H9 (cell line): Measurements from ENCODE around the gene UQCR11. TPM values are rescaled to one million over a fixed set of nuclear protein-coding genes. Genes with fewer than 3 reads are reported as not detected.

ENCODE experiments used
- DNase-seq: peaks from one replicate; pipeline ENCODE4 v3.0.0-alpha.2; 2017
- H2AFZ ChIP-seq: one replicate; pipeline ENCODE4 v1.6.1; 2013; ENCODE audit warnings: mild to moderate bottlenecking, low read length, control low read depth, moderate library complexity
- H2AK5ac ChIP-seq: 2 replicates; pipeline ENCODE4 v1.6.1; 2013; ENCODE audit warnings: low read length, control low read depth, mixed read lengths; ENCODE audit not compliant: insufficient read length
- H2BK120ac ChIP-seq: one replicate; pipeline ENCODE4 v1.6.1; 2013; ENCODE audit warnings: low read depth, mild to moderate bottlenecking, low read length, control low read depth, inconsistent platforms; ENCODE audit not compliant: poor library complexity, severe bottlenecking
- H2BK12ac ChIP-seq: 2 replicates; pipeline ENCODE4 v1.6.1; 2013; ENCODE audit warnings: low read length, control low read depth, mixed read lengths, low read depth; ENCODE audit not compliant: insufficient read length
- H2BK15ac ChIP-seq: 2 replicates; pipeline ENCODE4 v1.6.1; 2013; ENCODE audit warnings: low read depth, low read length, control low read depth
- H2BK20ac ChIP-seq: one replicate; pipeline ENCODE4 v1.6.1; 2013; ENCODE audit warnings: low read depth, mild to moderate bottlenecking, low read length, control low read depth, inconsistent platforms; ENCODE audit not compliant: poor library complexity, severe bottlenecking
- H2BK5ac ChIP-seq: 2 replicates; pipeline ENCODE4 v1.6.1; 2013; ENCODE audit warnings: low read length, control low read depth, mixed read lengths; ENCODE audit not compliant: insufficient read length
- H3K14ac ChIP-seq: 2 replicates; pipeline ENCODE4 v1.6.1; 2013; ENCODE audit warnings: low read length, control low read depth; ENCODE audit not compliant: insufficient read depth
- H3K18ac ChIP-seq: 2 replicates; pipeline ENCODE4 v1.6.1; 2013; ENCODE audit warnings: low read depth, mild to moderate bottlenecking, mixed read lengths, low read length, control low read depth; ENCODE audit not compliant: insufficient read length
- H3K23ac ChIP-seq: 2 replicates; pipeline ENCODE4 v1.6.1; 2013; ENCODE audit warnings: low read length, control low read depth, mixed read lengths, low read depth; ENCODE audit not compliant: insufficient read length
- H3K23me2 ChIP-seq: 2 replicates; pipeline ENCODE4 v1.6.1; 2013; ENCODE audit warnings: low read depth, mild to moderate bottlenecking, mixed read lengths, low read length, control low read depth; ENCODE audit not compliant: insufficient read length, poor library complexity, severe bottlenecking
- H3K27ac ChIP-seq: 2 replicates; pipeline ENCODE4 v1.5.1; 2013; ENCODE audit warnings: low read length, control low read depth, mixed read lengths, low read depth; ENCODE audit not compliant: insufficient read length
- H3K27me3 ChIP-seq: 2 replicates; pipeline ENCODE4 v1.6.1; 2013; ENCODE audit warnings: low read length, control low read depth, inconsistent platforms; ENCODE audit not compliant: insufficient read depth
- H3K4ac ChIP-seq: 2 replicates; pipeline ENCODE4 v1.6.1; 2013; ENCODE audit warnings: low read depth, mild to moderate bottlenecking, control low read depth, inconsistent platforms, low read length, moderate library complexity
- H3K4me1 ChIP-seq: 2 replicates; pipeline ENCODE4 v1.6.1; 2013; ENCODE audit warnings: low read length, control low read depth, inconsistent platforms; ENCODE audit not compliant: insufficient read depth
- H3K4me2 ChIP-seq: 2 replicates; pipeline ENCODE4 v1.6.1; 2013; ENCODE audit warnings: low read length, control low read depth, mixed read lengths; ENCODE audit not compliant: insufficient read length, insufficient read depth
- H3K56ac ChIP-seq: 2 replicates; pipeline ENCODE4 v1.6.1; 2013; ENCODE audit warnings: low read depth, mild to moderate bottlenecking, mixed read lengths, low read length, control low read depth; ENCODE audit not compliant: insufficient read length
- H3K79me1 ChIP-seq: 2 replicates; pipeline ENCODE4 v1.6.1; 2013; ENCODE audit warnings: low read depth, mild to moderate bottlenecking, moderate library complexity, low read length, control low read depth, inconsistent platforms; ENCODE audit not compliant: insufficient read depth, poor library complexity, severe bottlenecking
- H3K79me2 ChIP-seq: 2 replicates; pipeline ENCODE4 v1.6.1; 2013; ENCODE audit warnings: low read length, control low read depth, inconsistent platforms; ENCODE audit not compliant: insufficient read depth
- H3K9ac ChIP-seq: 2 replicates; pipeline ENCODE4 v1.6.1; 2013; ENCODE audit warnings: low read length, control low read depth, mixed read lengths; ENCODE audit not compliant: insufficient read length; ENCODE audit errors: extremely low read depth
- H3K9me3 ChIP-seq: one replicate; pipeline ENCODE4 v1.6.1; 2013; ENCODE audit warnings: low read depth, low read length, inconsistent platforms; ENCODE audit not compliant: control insufficient read depth
- H3T11ph ChIP-seq: one replicate; pipeline ENCODE4 v1.6.1; 2013; ENCODE audit warnings: mild to moderate bottlenecking, low read length, control low read depth, inconsistent platforms
- H4K20me1 ChIP-seq: one replicate; pipeline ENCODE4 v1.6.1; 2013; ENCODE audit not compliant: control insufficient read depth, insufficient read length, insufficient read depth
- H4K5ac ChIP-seq: 2 replicates; pipeline ENCODE4 v1.6.1; 2013; ENCODE audit warnings: low read depth, mild to moderate bottlenecking, mixed read lengths, low read length, control low read depth; ENCODE audit not compliant: insufficient read length
- H4K8ac ChIP-seq: replicated peaks from 2 replicates; pipeline ENCODE4 v1.6.1; 2013; ENCODE audit warnings: low read length, control low read depth, mixed read lengths, low read depth; ENCODE audit not compliant: insufficient read length
- H4K91ac ChIP-seq: 2 replicates; pipeline ENCODE4 v1.6.1; 2013; ENCODE audit warnings: low read depth, mild to moderate bottlenecking, moderate library complexity, mixed read lengths, low read length, control low read depth; ENCODE audit not compliant: insufficient read length
- H3K27ac Mint-ChIP-seq, 3 experiments: 2 replicates in 2 of 3; 3 replicates in 1 of 3; pipeline ENCODE4 v1.8.0; 2020 to 2021; ENCODE audit warnings: mixed read lengths in 3 of 3, mild to moderate bottlenecking in 1 of 3, moderate library complexity in 1 of 3
- H3K27me3 Mint-ChIP-seq: 2 replicates; pipeline ENCODE4 v1.8.0; 2021; ENCODE audit warnings: low read depth, mild to moderate bottlenecking, moderate library complexity, mixed read lengths
- H3K36me3 Mint-ChIP-seq, 3 experiments: 2 replicates in 2 of 3; 3 replicates in 1 of 3; pipeline ENCODE4 v1.8.0; 2020 to 2021; ENCODE audit warnings: low read depth in 3 of 3, mixed read lengths in 3 of 3; ENCODE audit not compliant: insufficient read depth in 1 of 3
- H3K4me1 Mint-ChIP-seq, 2 experiments: 2 replicates each; pipeline ENCODE4 v1.8.0; 2020; ENCODE audit warnings: mixed read lengths in 2 of 2
- H3K4me3 Mint-ChIP-seq, 2 experiments: 2 replicates in 1 of 2; 3 replicates in 1 of 2; pipeline ENCODE4 v1.8.0; 2020 to 2021; ENCODE audit warnings: mild to moderate bottlenecking in 2 of 2, mixed read lengths in 2 of 2, moderate library complexity in 1 of 2
- H3K9me3 Mint-ChIP-seq, 2 experiments: 2 replicates in 1 of 2; 3 replicates in 1 of 2; pipeline ENCODE4 v1.8.0; 2020; ENCODE audit warnings: mild to moderate bottlenecking in 2 of 2, mixed read lengths in 2 of 2, moderate library complexity in 1 of 2
- WGBS: extraction: QIAGEN DNeasy Blood & Tissue Kit; methylation state at CpG from one replicate; pipeline ENCODE4 v1.1.7; 2013; ENCODE audit warnings: missing lambda C conversion rate, low lambda C conversion rate, mixed read lengths; ENCODE audit not compliant: insufficient read length; ENCODE audit errors: extremely low coverage; 5-methylcytosine and 5-hydroxymethylcytosine counted together
- total RNA-seq: library from RNA; stranded (reverse); gene quantifications from 2 replicates; pipeline ENCODE4 v1.2.1, GENCODE V29; 2021
- TF ChIP-seq, protein P1 (sequence below): fragments of 200-600 bp; sonication (generic); conservative IDR thresholded peaks from 3 replicates; pipeline ENCODE4 v1.8.0; 2021; ENCODE audit warnings: antibody characterized with exemption, mild to moderate bottlenecking

The UQCR11 gene
- total RNA-seq, 1 experiment from 2014 or later: 174 TPM

GRCh38 chr19:1618157-1619093 is 13.2 kb upstream of the UQCR11 start:
- Histone ChIP-seq H3K4me1 (no peaks in the 10 kb centered on the region), H3K18ac (no peak overlapping the region), H2BK12ac (no peak overlapping the region), H4K5ac (no peak overlapping the region), H3K56ac (no peak overlapping the region), H3K79me1 (peaks cover 4% of the 10 kb centered on the region), H2BK20ac (no peak overlapping the region), H3K4me2 (no peak overlapping the region), H2AFZ (no peak overlapping the region), H4K8ac (no peak overlapping the region), H3K27ac (no peak overlapping the region), H3K23ac (no peak overlapping the region), H3T11ph (no peak overlapping the region), H2BK5ac (no peak overlapping the region), H4K91ac (no peak overlapping the region), H3K9ac (no peak overlapping the region), H4K20me1 (no peaks in the 10 kb centered on the region), H3K9me3 (no peaks in the 10 kb centered on the region), H3K14ac (no peak overlapping the region), H2BK120ac (no peak overlapping the region), H3K79me2 (no peaks in the 10 kb centered on the region), H2BK15ac (no peak overlapping the region), H3K4ac (no peak overlapping the region), H3K27me3 (no peaks in the 10 kb centered on the region), H3K23me2 (no peaks in the 10 kb centered on the region), H2AK5ac (no peak overlapping the region)
- Mint-ChIP-seq H3K9me3 (no peaks in the 10 kb centered on the region), H3K36me3 (peaks cover 45 to 76% (median 76%) of the 10 kb centered on the region in 3 experiments; a peak in 6 of 7 replicates), H3K27ac (peak overlapping the region in 2 of 3 experiments; percentile 86 to 91; a peak in 4 of 7 replicates), H3K27me3 (no peaks in the 10 kb centered on the region), H3K4me1 (peaks cover 5 to 19% of the 10 kb centered on the region in 2 experiments), H3K4me3 (no peak overlapping the region; a peak in 1 of 5 replicates)
- no CpG with 5 or more reads among the region's 24 CpGs for WGBS
- TF ChIP-seq, protein P1, sequence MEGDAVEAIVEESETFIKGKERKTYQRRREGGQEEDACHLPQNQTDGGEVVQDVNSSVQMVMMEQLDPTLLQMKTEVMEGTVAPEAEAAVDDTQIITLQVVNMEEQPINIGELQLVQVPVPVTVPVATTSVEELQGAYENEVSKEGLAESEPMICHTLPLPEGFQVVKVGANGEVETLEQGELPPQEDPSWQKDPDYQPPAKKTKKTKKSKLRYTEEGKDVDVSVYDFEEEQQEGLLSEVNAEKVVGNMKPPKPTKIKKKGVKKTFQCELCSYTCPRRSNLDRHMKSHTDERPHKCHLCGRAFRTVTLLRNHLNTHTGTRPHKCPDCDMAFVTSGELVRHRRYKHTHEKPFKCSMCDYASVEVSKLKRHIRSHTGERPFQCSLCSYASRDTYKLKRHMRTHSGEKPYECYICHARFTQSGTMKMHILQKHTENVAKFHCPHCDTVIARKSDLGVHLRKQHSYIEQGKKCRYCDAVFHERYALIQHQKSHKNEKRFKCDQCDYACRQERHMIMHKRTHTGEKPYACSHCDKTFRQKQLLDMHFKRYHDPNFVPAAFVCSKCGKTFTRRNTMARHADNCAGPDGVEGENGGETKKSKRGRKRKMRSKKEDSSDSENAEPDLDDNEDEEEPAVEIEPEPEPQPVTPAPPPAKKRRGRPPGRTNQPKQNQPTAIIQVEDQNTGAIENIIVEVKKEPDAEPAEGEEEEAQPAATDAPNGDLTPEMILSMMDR: peak; percentile 65
- DNase-seq: peak; percentile 83
